GM12875 (cell line): ENCODE results near the gene HOXC12.

Source experiments
- H3K4me3 ChIP-seq: one replicate; pipeline ENCODE4 v1.5.1; 2011; ENCODE audit warnings: low read depth, low read length, control low read depth
- TF ChIP-seq, protein P1 (sequence below): IDR thresholded peaks from 2 replicates; pipeline ENCODE4 v1.5.1; 2011; ENCODE audit warnings: low read depth, mild to moderate bottlenecking, control low read depth, inconsistent platforms, low read length, moderate library complexity, borderline replicate concordance; ENCODE audit not compliant: insufficient read depth

HOXC12 gene

GRCh38 chr12:53929527-53929926, 25.2 kb upstream of the HOXC12 start:
- TF ChIP-seq, protein P1, sequence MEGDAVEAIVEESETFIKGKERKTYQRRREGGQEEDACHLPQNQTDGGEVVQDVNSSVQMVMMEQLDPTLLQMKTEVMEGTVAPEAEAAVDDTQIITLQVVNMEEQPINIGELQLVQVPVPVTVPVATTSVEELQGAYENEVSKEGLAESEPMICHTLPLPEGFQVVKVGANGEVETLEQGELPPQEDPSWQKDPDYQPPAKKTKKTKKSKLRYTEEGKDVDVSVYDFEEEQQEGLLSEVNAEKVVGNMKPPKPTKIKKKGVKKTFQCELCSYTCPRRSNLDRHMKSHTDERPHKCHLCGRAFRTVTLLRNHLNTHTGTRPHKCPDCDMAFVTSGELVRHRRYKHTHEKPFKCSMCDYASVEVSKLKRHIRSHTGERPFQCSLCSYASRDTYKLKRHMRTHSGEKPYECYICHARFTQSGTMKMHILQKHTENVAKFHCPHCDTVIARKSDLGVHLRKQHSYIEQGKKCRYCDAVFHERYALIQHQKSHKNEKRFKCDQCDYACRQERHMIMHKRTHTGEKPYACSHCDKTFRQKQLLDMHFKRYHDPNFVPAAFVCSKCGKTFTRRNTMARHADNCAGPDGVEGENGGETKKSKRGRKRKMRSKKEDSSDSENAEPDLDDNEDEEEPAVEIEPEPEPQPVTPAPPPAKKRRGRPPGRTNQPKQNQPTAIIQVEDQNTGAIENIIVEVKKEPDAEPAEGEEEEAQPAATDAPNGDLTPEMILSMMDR, result no peak

DNA sequence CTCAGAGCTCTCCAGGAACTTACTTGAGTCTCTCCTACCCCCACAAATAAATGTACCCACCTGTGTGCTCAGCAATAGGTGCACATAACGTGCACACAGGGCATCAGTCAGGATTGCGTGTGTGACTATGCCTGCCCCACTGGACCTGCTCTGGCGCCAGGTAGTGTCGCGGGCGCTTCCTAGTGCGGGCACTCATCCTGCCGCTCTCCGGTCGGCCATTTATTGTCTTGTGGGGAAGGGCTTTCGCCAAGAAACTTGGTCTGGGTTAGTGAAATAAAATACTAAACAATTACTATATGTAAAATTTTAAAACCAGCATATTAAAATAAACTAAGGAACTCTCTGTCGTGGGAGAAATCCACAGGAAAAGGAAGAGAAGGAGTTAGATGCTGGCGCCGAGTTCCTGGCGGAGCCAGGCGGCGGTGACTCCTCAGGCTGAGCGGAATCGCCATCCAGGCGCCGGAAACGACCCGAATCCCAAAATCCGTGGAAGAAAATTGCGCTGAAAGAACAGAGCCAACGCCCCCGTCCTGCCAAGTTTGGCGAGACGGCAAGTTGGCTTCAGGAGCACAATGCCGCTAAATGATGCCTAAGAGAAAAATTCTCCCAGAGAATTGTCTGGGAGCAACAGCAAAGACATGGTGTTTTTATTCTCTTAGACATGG, 24.0 kb upstream of the HOXC12 start:
- TF ChIP-seq, protein P1, result no peak
- no peak overlapping the region for H3K4me3 ChIP-seq

More at GRCh38 chr12:53929527-53929926, 25.2 kb upstream of the HOXC12 start:
- no peak overlapping the region for H3K4me3 ChIP-seq

- H3K4me3 ChIP-seq, result no peak overlapping the region
- TF ChIP-seq, protein P1, result no peak
Observed at GRCh38 chr12:53931844-53932581, 22.7 kb upstream of the HOXC12 start.

DNA sequence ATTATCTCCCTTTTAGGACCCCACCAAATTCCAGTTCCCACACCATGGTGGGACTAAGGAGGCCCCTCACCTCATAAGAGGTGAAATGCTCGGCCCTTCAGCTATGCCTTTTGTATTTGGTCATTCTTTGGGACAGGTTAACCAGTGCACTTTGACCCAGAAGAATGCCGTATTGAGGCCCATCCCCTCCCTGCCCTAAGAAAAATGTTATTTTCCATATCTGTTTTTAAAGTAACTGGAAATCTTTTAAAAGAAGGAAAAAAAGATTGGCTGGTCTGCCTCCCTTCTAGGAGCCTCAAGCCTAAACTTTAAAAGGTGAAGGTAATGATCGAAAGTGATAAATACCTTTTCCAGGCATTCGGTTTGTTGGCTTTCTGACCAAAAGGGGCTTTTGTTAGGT, 21.8 kb upstream of the HOXC12 start:
- TF ChIP-seq, protein P1, result no peak
- no peak overlapping the region for H3K4me3 ChIP-seq

- H3K4me3 ChIP-seq, result no peak overlapping the region
- TF ChIP-seq, protein P1, result no peak
Observed at GRCh38 chr12:53935383-53936341, 19.0 kb upstream of the HOXC12 start.

DNA sequence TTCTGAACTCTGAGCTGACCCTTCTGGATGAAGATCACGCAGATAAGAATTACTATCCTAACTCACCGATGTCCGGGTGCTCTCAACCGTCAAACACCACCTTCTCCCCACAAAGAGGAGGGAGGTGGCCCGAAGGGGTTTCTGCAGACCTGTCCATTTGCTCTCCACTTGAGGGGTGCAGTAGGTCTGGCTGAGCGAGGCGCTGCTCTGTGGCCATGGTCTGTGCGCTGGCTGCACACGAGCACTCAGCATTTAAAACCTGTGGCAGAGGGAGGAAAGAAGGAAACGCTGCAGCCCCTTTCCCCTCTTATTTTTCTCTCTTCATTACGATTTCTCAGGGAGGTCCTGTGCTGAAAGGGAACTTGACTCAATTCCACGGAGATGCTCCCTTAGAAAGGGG, 17.6 kb upstream of the HOXC12 start:
- no peak overlapping the region for H3K4me3 ChIP-seq
- TF ChIP-seq, protein P1, result no peak
